Smooth muscle cell (in vitro differentiated cells): ENCODE results near the gene SOX13. TPM values are rescaled to one million over a fixed set of nuclear protein-coding genes. Genes with fewer than 3 reads are reported as not detected.

Experiments used
- DNase-seq: peaks from one replicate; lab custom pipeline; 2025; ENCODE audit not compliant: unreplicated experiment; lab: John Stamatoyannopoulos, UW
- H2AFZ ChIP-seq: fragments of 200-600 bp; sonication (generic); 2 replicates; pipeline ENCODE4 v1.6.0; 2016; ENCODE audit warnings: antibody characterized with exemption, low read depth, mild to moderate bottlenecking
- H3F3A ChIP-seq: fragments of 200-600 bp; sonication (generic); 2 replicates; pipeline ENCODE4 v1.6.0; 2017; ENCODE audit warnings: antibody characterized with exemption, low read depth
- H3K27ac ChIP-seq: fragments of 200-600 bp; sonication (generic); 2 replicates; pipeline ENCODE4 v1.5.1; 2016; ENCODE audit warnings: low read depth, mild to moderate bottlenecking
- H3K27me3 ChIP-seq: fragments of 200-600 bp; sonication (generic); 2 replicates; pipeline ENCODE4 v1.6.1; 2016; ENCODE audit warnings: low read depth, mild to moderate bottlenecking
- H3K36me3 ChIP-seq: fragments of 200-600 bp; sonication (generic); 2 replicates; pipeline ENCODE4 v1.5.1; 2016; ENCODE audit warnings: low read depth
- H3K4me1 ChIP-seq: fragments of 200-600 bp; sonication (generic); 2 replicates; pipeline ENCODE4 v1.5.1; 2016; ENCODE audit warnings: low read depth
- H3K4me2 ChIP-seq: fragments of 200-600 bp; sonication (generic); 2 replicates; pipeline ENCODE4 v1.6.0; 2016; ENCODE audit warnings: mild to moderate bottlenecking
- H3K4me3 ChIP-seq: fragments of 200-600 bp; sonication (generic); 2 replicates; pipeline ENCODE4 v1.5.1; 2016; ENCODE audit warnings: mild to moderate bottlenecking
- H3K79me2 ChIP-seq: fragments of 200-600 bp; sonication (generic); 2 replicates; pipeline ENCODE4 v1.6.0; 2016; ENCODE audit warnings: low read depth, mild to moderate bottlenecking
- H3K9ac ChIP-seq: fragments of 200-600 bp; sonication (generic); 2 replicates; pipeline ENCODE4 v1.6.0; 2016; ENCODE audit warnings: low read depth
- H3K9me3 ChIP-seq: fragments of 200-600 bp; sonication (generic); replicated peaks from 2 replicates; pipeline ENCODE4 v1.5.1; 2016; ENCODE audit warnings: low read depth
- H4K20me1 ChIP-seq: fragments of 200-600 bp; sonication (generic); 2 replicates; pipeline ENCODE4 v1.6.0; 2016; ENCODE audit warnings: low read depth
- CTCF ChIP-seq: fragments of 200-600 bp; sonication (generic); IDR thresholded peaks from 2 replicates; pipeline ENCODE4 v1.5.1; 2017; ENCODE audit warnings: borderline replicate concordance, mild to moderate bottlenecking, antibody characterized with exemption; ENCODE audit not compliant: insufficient read depth, poor library complexity, severe bottlenecking
- WGBS: methylation state at CpG from one replicate; pipeline ENCODE4 v1.1.7; 2016; ENCODE audit warnings: low lambda C conversion rate; 5-methylcytosine and 5-hydroxymethylcytosine counted together
- polyA plus RNA-seq: library from polyadenylated mRNA; unstranded; fragments of >200 nt; fragmentation: Nextera tagmentation; extraction: Ambion mirVana; gene quantifications from 2 replicates; pipeline ENCODE4 v1.2.1, GENCODE V29; 2016
- total RNA-seq: library from RNA; depleted of rRNA; stranded (reverse); fragments of >200 nt; gene quantifications from 2 replicates; pipeline ENCODE4 v1.2.3, GENCODE V29; 2014

The SOX13 gene
- total and polyA plus RNA-seq, 2 experiments from 2014 or later = 0.41 to 2.3 TPM

- TF ChIP-seq CTCF = no peak
- no peaks in the 10 kb centered on the region for H3K9me3 ChIP-seq
- H2AFZ ChIP-seq = no peak overlapping the region
- DNase-seq = no peak
- no peak overlapping the region for H3K27ac ChIP-seq
- no peak overlapping the region for H3K4me2 ChIP-seq
- H3K4me1 ChIP-seq = peaks cover 12% of the 10 kb centered on the region
- no peaks in the 10 kb centered on the region for H3K36me3 ChIP-seq
- no peaks in the 10 kb centered on the region for H3K79me2 ChIP-seq
- 95% methylated on average over 11 of the region's 11 CpGs for WGBS
- H3K9ac ChIP-seq = no peak overlapping the region
- peaks cover 3% of the 10 kb centered on the region for H3K27me3 ChIP-seq
- H4K20me1 ChIP-seq = no peaks in the 10 kb centered on the region
- H3K4me3 ChIP-seq = no peak overlapping the region
- no peaks in the 10 kb centered on the region for H3F3A ChIP-seq
These were observed 43.9 kb upstream of the SOX13 start for GRCh38 chr1:204029016-204029415.

- H3K36me3 ChIP-seq = no peaks in the 10 kb centered on the region
- TF ChIP-seq CTCF = no peak
- DNase-seq = no peak
- no peaks in the 10 kb centered on the region for H4K20me1 ChIP-seq
- WGBS = 73% methylated on average over 11 of the region's 11 CpGs
- H3K79me2 ChIP-seq = no peaks in the 10 kb centered on the region
- H3K9ac ChIP-seq = no peak overlapping the region
- H3K9me3 ChIP-seq = no peaks in the 10 kb centered on the region
- no peak overlapping the region for H3K4me3 ChIP-seq
- no peaks in the 10 kb centered on the region for H3F3A ChIP-seq
- H3K27ac ChIP-seq = no peak overlapping the region
- no peak overlapping the region for H3K4me2 ChIP-seq
- H2AFZ ChIP-seq = no peak overlapping the region
- peaks cover 9% of the 10 kb centered on the region for H3K4me1 ChIP-seq
- no peaks in the 10 kb centered on the region for H3K27me3 ChIP-seq
These were observed 41.7 kb upstream of the SOX13 start for GRCh38 chr1:204031098-204031710.

- H3K27ac ChIP-seq = no peak overlapping the region
- 76% methylated on average over 4 of the region's 4 CpGs for WGBS
- DNase-seq = no peak
These were observed 40.2 kb upstream of the SOX13 start for GRCh38 chr1:204032642-204033235.

More at GRCh38 chr1:204032642-204033235, 40.2 kb upstream of the SOX13 start:
- no peaks in the 10 kb centered on the region for H3F3A ChIP-seq
- H3K27me3 ChIP-seq = no peaks in the 10 kb centered on the region
- no peaks in the 10 kb centered on the region for H3K36me3 ChIP-seq
- H3K9ac ChIP-seq = no peak overlapping the region
- H3K79me2 ChIP-seq = no peaks in the 10 kb centered on the region
- no peak for TF ChIP-seq CTCF
- peaks cover 2% of the 10 kb centered on the region for H3K4me1 ChIP-seq
- H2AFZ ChIP-seq = no peak overlapping the region
- no peaks in the 10 kb centered on the region for H4K20me1 ChIP-seq
- H3K9me3 ChIP-seq = no peaks in the 10 kb centered on the region
- H3K4me3 ChIP-seq = no peak overlapping the region
- no peak overlapping the region for H3K4me2 ChIP-seq
